ENCODE measurements around the gene AMIGO2. TPM values are rescaled to one million over a fixed set of nuclear protein-coding genes. Genes with fewer than 3 reads are reported as not detected.
"Not testable (repeated sequence)": the region's sequence is repeated elsewhere in the genome, so short reads cannot be mapped to it uniquely, and the experiment has no call there.

AMIGO2 gene
- 1.5 TPM for total RNA-seq

GRCh38 chr12:47079468-47079980 lies at the start of gene AMIGO2, which contains the start of gene PCED1B:
Gene AMIGO2 (minus strand): TSS chr12:47079959. CDS start chr12:47079002, 957 bp downstream.
Gene PCED1B (plus strand): TSS chr12:47079621. CDS start chr12:47235064, 155,443 bp downstream.
- DNase-seq (ENCODE audit: low spot score) (peak; percentile 76), ATAC-seq (peak; percentile 89)

GRCh38 chr12:47126246-47126645 lies 46.5 kb upstream of the AMIGO2 start:
- ATAC-seq: no peak
- DNase-seq (ENCODE audit: low spot score): no peak

DNA sequence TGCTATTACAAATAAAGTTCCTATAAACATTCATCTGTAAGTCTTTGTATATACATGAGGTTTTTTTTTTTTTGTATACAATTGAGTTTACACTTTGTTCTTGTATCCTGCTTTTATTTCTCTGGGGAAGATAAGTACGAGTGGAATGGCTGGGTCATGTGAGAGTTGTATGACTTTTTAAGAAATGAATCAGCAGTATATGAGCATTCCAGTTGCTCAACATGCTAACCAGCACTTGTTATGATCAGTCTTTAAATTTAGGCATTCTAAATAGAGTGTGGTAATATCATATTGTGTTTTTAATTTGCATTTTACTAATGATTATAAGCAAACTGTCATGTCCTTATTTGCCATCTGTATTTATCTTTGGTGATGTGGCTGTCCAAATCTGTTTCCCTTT lies 44.7 kb upstream of the AMIGO2 start:
- no peak for ATAC-seq
- DNase-seq (ENCODE audit: low spot score): no peak

GRCh38 chr12:47123730-47124129 lies 44.0 kb upstream of the AMIGO2 start:
- no peak for ATAC-seq
- DNase-seq (ENCODE audit: low spot score): no peak

GRCh38 chr12:47122602-47123001 lies 42.8 kb upstream of the AMIGO2 start:
- DNase-seq (ENCODE audit: low spot score) (no peak), ATAC-seq (no peak)

DNA sequence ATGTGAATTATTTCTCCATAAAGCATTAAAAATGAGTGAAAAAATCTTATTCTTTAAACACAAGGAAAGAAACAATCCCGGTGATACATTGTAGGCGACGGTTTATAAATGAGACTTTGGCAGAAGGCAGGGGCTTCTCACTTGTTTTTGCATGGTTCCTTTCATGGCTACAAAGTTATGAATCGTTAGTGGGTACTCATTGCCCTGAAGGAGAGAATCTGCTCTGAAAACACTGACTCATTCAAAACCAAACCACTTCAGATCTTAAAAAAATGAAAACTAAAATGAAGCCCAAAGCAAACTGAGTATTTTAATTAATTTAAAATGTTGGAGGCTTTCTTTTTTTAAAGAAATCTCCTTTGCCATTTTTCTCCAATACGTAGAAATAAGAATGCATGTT lies 41.4 kb upstream of the AMIGO2 start:
- ATAC-seq (no peak), DNase-seq (ENCODE audit: low spot score) (no peak)

GRCh38 chr12:47120736-47121135 lies 41.0 kb upstream of the AMIGO2 start:
- DNase-seq (ENCODE audit: low spot score): no peak
- no peak for ATAC-seq

GRCh38 chr12:47117305-47117704 lies 37.5 kb upstream of the AMIGO2 start:
- DNase-seq (ENCODE audit: low spot score); ATAC-seq: not testable (repeated sequence)

- ATAC-seq: no peak
- DNase-seq (ENCODE audit: low spot score): no peak
Measured at GRCh38 chr12:47114481-47114892, 34.7 kb upstream of the AMIGO2 start.

DNA sequence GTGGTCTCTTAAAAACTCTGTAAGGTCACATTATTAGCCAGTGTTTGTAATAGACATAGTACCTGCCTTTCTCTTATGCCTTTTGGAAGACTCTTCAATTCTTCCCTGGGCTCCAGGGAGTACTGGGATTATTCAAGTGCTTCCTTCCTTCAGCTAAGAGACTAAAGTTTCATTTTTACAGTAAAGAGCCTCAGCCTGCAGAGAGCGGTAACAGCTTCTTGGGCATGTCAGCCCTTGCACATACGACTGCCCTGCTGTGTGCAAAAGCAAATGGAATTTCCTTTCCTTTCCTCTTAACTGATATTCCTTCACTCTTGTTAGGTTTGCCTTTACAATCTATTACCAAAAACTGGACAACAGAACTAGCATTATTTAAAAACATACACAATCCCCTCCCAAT lies 32.9 kb upstream of the AMIGO2 start:
- DNase-seq (ENCODE audit: low spot score) (no peak), ATAC-seq (no peak)

- DNase-seq (ENCODE audit: low spot score): no peak
- no peak for ATAC-seq
Measured at GRCh38 chr12:47111854-47112253, 32.1 kb upstream of the AMIGO2 start.

DNA sequence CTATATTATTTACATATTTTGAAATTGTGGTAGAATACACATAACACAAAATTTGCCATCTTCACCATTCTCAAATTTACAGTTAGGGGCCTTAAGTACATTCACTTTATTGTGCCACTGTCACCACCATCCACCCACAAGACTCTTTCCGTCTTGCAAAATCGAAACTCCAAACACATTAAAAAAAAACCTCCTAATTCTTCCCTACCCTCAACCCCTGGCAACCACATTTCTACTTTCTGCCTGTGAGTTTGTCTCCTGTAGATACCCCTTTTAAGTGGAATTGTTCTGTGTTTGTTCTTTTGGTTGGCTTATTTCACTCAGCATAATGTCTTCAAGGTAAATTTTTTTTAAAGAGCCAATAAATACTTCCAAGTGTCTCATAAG lies 31.6 kb upstream of the AMIGO2 start:
- no peak for DNase-seq (ENCODE audit: low spot score)
- ATAC-seq: no peak

DNA sequence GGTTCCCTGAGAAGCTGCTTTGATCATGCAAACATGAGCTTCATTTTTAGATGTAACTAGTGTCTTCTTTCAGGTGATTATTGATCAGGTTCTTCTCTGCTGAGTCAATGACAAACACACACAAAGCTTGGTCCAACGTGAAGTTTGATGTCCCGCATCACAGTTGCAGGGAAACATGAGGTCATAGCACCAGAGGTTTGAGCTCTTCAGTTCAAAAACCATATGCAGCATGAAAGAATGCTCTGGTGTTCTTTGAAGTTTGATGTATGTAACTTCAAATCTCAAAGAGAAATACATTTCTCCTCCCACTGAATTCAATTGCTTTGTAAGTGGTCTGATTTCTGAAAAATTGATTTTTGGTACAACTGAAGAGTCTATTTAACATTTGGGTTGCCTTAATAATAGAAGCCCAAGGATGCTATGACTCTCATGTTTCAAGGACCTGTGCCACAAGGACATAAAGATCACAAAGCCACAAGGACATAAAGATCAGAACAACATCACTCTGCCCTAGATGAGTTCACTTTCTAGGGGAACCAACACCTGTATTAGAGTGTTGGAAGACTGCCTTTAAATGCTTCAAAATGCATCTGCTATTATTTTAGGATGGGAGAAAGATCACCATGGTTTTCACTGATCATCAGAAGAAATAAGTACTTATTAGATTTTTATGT lies 31.1 kb upstream of the AMIGO2 start:
- DNase-seq (ENCODE audit: low spot score) (no peak), ATAC-seq (no peak)

- DNase-seq (ENCODE audit: low spot score) (no peak), ATAC-seq (no peak)
Measured at GRCh38 chr12:47110011-47110541, 30.3 kb upstream of the AMIGO2 start.

GRCh38 chr12:47107926-47108325 lies 28.2 kb upstream of the AMIGO2 start:
- DNase-seq (ENCODE audit: low spot score) (no peak), ATAC-seq (no peak)

- no peak for ATAC-seq
- DNase-seq (ENCODE audit: low spot score): no peak
Measured at GRCh38 chr12:47107446-47107845, 27.7 kb upstream of the AMIGO2 start.

GRCh38 chr12:47105914-47106674 lies 26.3 kb upstream of the AMIGO2 start:
- DNase-seq (ENCODE audit: low spot score): no peak
- ATAC-seq: peak; percentile 62

GRCh38 chr12:47102845-47103651 lies 23.3 kb upstream of the AMIGO2 start:
- DNase-seq (ENCODE audit: low spot score) (no peak), ATAC-seq (peak; percentile 54)

- DNase-seq (ENCODE audit: low spot score): no peak
Measured at GRCh38 chr12:47102406-47102805, 22.6 kb upstream of the AMIGO2 start.

DNA sequence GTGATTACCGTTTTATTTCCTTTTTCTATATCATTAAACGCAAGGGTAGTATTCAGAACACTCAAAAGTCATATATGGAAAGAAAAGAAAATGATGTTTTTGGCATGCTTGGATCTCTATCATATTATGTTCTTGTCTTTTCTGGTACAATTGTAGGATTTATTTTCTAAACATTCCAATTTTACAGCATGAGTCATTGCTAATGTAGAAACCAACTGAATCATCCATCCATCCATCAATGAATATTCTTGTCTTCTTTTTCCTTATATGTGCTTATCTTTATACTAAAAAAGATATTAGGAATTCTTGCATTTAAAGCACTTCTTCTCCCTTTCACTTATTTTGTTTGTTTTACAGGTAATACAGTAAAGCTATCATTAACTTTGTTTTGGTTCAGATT lies 20.4 kb upstream of the AMIGO2 start:
- ATAC-seq (no peak), DNase-seq (ENCODE audit: low spot score) (no peak)

More at GRCh38 chr12:47102406-47102805, 22.6 kb upstream of the AMIGO2 start:
- no peak for ATAC-seq

GRCh38 chr12:47099610-47100009 lies 19.9 kb upstream of the AMIGO2 start:
- DNase-seq (ENCODE audit: low spot score) (no peak), ATAC-seq (no peak)
